Skin epidermis (tissue), 12 donors: Measurements from ENCODE around the gene DNAJC21.
"Not testable (repeated sequence)": the region's sequence is repeated elsewhere in the genome, so short reads cannot be mapped to it uniquely, and the experiment has no call there.

Source experiments
- H3K27ac ChIP-seq, 21 experiments: fragments of 200-600 bp; sonication (generic) in 11 of 21; one replicate each; pipeline ENCODE4 v1.5.0; 2020; ENCODE audit warnings: mild to moderate bottlenecking in 3 of 21, inconsistent platforms in 2 of 21, moderate library complexity in 2 of 21
- H3K4me3 ChIP-seq, 7 experiments: fragments of 200-600 bp; sonication (generic) in 2 of 7; one replicate each; pipeline ENCODE4 v1.5.0; 2020; ENCODE audit warnings: inconsistent platforms in 2 of 7, mild to moderate bottlenecking in 2 of 7, moderate library complexity in 1 of 7

Gene DNAJC21

DNA sequence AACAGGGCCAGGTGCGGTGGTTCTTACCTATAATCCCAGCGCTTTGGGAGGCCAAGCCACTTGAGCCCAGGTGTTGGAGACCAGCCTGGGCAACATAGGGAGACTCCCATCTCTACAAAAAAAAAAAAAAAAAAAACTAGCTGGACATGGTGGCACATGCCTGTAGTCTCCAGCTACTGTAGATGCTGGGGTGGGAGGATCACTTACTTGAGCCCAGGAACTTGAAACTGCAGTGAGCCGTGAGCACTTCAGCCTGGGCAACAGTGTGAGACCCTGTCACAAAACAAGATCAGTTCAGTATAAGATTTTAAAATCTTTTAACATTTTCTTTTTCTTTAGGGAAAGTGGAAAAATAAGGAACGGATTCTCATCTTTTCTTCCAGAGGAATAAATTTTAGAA, 11.3 kb upstream of the DNAJC21 start:
- Histone ChIP-seq H3K27ac (no peak overlapping the region), H3K4me3 (no peak overlapping the region)

DNA sequence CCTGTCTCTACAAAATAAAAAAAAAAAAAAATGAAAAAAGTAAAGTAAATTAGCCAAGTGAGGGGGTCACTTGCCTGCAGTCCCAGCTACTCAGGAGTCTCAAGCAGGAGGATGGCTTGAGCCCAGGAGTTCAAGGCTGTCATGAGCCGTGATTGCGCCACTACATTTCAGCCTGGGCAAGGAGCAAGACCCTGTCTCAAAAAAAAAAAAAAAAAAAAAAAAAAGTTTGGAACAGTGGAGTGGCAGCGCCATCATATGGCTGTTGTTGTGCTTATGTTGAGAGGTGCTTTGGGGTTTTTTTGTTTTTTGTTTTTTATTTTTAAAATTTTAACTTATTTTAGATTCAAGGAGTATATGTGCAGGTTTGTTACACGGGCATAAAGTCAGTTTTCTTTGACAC, 10.3 kb upstream of the DNAJC21 start:
- Histone ChIP-seq H3K27ac (no peak overlapping the region), H3K4me3 (no peak overlapping the region)

DNA sequence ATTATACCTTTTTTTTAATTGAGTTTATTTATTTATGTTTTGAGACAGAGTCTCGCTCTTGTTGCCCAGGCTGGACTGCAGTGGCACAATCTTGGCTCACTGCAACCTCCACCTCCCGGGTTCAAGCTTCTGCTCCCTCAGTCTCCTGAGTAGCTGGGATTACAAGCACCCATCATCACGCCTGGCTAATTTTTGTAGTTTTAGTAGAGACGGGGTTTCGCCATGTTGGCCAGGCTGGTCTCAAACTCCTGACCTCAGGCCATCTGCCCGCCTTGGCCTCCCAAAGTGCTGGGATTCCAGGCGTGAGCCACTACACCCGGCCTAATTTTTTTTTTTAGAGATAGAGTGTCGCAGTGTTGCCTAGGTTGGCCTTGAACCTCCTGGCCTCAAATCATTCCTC, 6.1 kb upstream of the DNAJC21 start:
- H3K4me3 ChIP-seq, H3K27ac ChIP-seq: not testable (repeated sequence)

DNA sequence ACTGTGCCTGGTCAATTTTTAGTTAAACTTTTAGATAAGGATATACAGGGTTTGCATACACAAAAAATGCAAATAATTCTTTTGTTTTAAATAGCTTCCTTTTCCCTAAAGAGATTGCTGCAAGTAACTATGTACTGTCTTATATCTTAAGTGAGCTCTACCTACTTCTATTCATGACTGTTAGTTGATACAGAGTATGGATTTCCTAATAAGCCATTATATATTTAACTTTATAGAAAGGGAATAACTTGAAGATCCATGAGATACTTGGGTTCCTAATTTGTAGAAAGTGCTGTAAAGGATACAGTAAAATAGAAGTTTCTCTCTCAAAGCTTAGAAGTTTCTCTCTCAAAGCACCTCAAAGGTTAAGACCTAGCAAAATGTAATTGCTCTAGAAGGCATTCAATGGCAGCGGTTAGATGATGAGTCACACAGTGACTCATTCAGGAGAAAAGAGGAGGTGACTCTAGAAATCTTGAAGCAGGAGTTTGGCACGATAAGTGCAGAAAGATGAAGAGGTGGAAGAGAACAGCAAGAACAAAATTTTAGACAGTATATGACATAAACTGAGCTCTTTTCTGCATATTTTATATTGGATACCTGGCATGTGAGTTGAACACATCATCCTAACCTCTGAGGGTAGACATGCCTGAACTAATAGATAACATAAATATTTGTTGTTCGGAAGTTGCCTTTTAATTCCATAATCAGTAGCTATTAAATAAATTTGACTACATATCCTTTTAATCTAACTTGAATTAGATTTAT, 5.5 kb upstream of the DNAJC21 start:
- no peak overlapping the region for H3K4me3 ChIP-seq
- H3K27ac ChIP-seq: no peak overlapping the region

DNA sequence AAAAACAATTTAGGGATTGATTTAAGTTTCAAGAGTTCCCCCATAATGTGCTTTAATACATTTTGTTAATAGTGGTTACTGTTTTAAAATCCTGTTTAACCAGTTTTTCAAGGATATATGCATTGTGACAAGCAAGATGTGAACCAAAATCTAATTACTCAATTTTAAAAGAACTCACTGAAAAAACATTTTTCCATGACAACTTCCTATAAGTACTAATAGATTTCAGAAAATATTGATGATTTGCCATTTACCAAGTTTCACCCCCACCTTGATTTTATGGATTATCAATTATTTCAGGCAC, 4.9 kb upstream of the DNAJC21 start:
- no peak overlapping the region for H3K27ac ChIP-seq

DNA sequence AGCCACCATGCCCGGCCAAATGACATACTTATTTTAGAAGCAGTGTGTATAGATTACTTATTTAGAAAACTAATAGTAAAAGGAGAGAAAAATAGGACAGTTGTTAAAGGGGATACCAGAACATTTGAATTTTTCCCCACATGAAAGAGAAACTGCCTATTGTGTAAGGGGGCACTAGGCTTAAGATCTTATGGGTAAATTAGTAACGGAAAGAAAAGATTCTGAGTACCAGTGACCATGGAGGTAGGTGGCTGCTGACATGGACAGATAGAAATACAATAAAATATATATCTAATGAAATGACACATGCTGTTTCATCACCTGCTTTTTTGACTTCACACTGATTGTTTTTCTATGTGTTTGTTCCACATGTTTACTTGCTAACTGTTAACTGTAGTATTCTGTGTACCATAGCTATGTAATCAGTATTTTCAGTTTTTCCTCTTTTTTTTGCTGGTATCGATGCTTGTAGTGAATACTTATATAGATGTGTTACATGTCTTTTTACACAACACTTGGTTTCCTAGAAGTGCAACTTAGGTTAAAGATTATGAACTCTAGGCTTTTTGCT, 3.0 kb upstream of the DNAJC21 start:
- H3K27ac ChIP-seq: no peak overlapping the region
- H3K4me3 ChIP-seq: no peak overlapping the region

More for the DNA sequence above, 4.9 kb upstream of the DNAJC21 start:
- no peak overlapping the region for H3K4me3 ChIP-seq

DNA sequence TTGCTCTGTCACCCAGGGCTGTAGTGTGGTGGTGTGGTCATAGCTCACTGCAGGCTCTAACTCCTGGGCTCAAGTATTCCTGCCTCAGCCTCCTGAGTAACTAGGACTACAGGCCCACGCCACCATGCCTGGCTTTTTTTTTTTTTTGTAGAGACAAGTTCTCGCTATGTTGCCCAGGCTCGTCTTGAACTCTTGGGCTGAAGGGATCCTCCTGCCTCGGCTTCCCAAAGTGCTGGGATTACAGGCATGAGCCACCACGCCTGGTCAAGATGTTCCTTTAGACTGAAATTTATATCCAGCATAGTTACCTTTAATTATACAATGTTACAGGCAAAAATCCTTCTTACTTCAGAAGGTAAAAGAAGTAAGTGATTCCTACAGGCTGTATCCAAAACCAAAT, 1.6 kb upstream of the DNAJC21 start:
- no peak overlapping the region for H3K4me3 ChIP-seq
- H3K27ac ChIP-seq: no peak overlapping the region

DNA sequence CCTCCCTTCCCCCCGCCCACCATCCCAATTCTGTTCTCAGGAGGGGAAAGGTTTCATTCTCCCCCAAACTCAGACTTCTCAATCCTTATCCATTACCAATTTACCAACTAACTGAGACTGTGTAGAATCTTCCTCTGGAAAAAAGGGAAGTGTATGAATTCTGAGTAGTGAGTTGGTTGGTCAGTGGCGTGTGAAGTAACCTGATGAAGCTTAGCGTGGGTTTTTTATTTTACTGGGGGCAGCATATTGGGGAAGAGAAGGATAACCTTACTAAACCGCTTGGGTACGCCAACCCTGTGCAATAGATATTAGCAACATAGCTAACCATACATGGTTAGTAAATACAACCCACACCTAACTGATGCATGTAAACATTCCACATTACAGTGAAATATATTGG, 1.1 kb upstream of the DNAJC21 start:
- no peak overlapping the region for H3K27ac ChIP-seq
- H3K4me3 ChIP-seq: no peak overlapping the region

DNA sequence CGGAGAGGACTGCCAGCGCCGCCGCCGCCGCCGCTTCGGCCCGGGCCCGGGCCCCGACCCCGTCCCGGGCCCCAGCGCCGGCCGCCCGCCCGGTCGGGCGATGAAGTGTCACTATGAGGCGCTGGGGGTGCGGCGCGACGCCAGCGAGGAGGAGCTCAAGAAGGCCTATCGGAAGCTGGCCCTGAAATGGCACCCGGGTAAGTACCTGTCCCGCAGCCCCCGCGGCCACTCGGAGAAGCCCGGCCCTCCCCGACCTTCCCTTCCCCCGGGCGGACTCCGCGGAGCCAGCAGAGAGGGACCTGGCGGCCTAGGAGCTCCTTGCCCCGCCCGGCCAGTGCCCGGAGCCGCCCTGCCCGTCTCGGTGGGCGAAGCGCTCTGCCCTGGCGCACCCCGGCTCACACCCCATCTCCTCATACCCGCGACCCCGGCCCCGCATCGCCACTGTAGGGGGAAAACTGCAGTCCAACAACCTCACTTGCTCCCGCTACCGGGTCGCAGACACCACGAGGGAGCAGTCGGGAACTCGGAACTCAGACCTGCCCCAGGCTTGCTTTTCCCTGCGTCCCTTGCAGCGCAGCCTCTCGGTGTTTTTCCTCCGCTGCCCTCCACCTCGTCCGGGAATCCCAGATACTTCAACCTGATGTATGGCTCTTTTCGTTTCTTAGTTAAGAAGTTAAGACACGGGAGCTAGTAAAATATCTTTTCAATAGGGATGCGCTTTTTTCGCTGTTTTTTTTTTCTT, 532 bp downstream of the DNAJC21 start:
- H3K4me3 ChIP-seq: peak overlapping the region; percentile 62 to 96 (median 82)

DNA sequence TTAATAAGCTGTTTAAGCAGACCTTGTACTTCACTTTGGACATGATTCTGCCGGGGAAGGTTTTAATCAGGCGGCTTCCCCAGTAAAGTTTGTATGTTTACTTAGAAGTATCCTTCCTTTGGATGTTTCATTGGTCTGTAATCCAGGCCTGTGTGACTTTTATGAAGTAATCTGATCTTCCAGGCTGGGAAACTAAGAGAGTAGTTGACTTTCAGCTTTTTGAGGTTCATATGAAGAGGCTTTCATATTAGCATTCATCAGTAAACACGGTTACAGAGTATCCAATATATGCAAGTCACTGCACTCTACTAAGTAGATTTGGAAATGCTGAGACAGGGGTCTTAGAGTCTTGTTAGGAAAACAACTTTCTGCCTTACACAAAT, 1.1 kb downstream of the DNAJC21 start:
- Histone ChIP-seq H3K4me3 (peak overlapping the region; percentile 62 to 96 (median 82)), H3K27ac (peak overlapping the region in 20 of 21 experiments; percentile 27 to 96 (median 90))

More for the DNA sequence above, 532 bp downstream of the DNAJC21 start:
- H3K27ac ChIP-seq: peak overlapping the region; percentile 27 to 96 (median 90)

DNA sequence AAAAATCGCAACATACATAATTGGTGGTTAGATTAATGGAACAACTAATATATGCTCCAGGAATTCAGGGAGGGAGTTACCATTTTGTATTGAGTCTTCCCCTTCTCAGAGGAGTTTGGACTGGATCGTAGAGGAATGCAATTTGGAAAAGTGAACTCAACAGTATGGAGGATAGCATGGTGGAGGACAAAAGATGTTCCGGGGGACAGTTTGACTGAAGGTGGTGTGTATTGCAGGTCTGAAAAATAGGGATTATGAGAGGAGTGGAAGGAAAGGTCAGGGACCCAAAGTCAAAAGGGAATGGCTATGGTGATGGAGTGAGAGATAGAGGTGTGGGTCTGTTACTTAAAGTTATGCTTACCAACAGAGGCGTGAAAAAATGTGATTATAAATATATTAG, 1.5 kb downstream of the DNAJC21 start:
- Histone ChIP-seq H3K27ac (peak overlapping the region in 5 of 21 experiments; percentile 90 to 96 (median 92)), H3K4me3 (peak overlapping the region in 5 of 7 experiments; percentile 65 to 96 (median 85))

DNA sequence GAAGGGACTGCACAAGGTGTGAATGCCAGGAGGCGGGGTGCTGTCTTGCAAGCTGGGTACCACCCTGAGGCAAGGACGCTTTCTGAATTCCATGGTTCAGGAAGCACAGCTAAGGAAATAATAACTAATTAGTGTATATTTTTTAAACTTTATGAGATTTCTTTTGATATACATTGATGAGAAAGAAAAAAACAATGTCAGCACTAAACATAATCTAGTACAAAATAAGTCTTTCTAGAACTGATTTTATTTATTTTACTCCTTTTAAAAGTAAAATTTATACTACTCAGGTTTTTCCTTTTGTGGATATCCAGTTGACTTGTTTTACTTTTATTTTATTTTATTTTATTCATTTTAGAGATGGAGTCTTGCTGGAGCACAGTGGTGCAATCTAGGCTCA, 3.6 kb downstream of the DNAJC21 start:
- Histone ChIP-seq H3K4me3 (no peak overlapping the region), H3K27ac (no peak overlapping the region)

DNA sequence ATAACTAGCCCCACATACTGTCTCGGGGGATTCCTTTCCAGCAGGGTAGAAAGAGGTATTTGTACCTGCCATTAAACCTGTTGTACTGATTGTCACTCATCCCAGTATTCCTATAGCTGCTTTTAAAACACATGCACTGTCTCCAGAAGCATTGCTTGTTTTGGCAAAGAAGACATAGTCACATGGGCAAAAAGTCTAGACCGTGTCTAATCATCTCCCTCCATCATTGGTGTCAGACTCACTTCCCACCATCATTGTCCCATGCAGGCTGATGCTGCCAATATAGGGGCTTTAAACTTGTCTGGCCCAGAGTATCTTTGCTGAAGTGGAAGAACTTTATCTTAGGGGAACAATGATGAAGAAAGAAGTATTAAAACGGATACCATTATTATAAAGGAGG, 12.6 kb downstream of the DNAJC21 start:
- H3K4me3 ChIP-seq: no peak overlapping the region
- no peak overlapping the region for H3K27ac ChIP-seq

DNA sequence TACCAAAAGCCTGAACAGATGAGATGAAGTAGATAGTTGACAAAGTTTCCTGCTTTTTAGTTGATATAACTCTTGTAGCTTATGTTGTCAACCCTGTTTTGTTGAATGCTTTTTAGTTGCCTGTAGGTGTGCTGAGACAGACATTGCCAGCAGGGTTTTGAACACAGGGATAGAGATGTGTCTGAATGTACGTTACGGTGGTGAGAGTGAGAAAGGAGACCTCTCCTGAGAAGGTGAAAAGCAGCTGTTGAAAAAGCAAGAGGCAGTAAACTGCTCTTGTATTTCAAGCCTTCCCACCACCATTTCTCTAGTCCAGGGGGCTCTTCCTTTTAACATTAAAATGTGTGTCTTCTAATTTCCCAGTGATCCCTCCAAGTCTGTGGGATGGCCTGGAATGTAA, 14.7 kb downstream of the DNAJC21 start:
- H3K27ac ChIP-seq: no peak overlapping the region
- no peak overlapping the region for H3K4me3 ChIP-seq

DNA sequence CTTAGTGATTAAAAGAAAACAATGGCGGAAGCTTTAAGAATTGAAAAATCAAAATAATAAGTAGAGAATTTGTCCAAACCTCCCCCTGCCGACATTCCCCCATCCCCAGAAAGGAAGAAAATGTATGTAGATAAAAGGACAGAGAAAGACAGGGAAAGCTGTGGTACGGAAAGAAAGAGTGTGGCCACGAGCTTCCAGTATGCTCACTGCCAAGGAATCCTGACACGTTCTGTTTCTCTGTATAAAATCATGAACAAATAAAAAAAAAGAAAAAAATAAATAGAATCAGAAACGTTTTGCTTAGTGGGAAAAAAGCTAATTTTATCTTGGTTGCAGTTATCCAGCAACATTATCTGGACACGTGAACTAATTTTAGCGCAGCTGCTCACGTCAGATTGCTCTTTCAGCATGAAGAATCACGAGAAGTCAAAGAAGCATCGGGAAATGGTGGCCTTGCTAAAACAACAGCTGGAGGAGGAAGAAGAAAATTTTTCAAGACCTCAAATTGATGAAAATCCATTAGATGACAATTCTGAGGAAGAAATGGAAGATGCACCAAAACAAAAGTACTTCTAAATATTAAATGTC, 15.2 kb downstream of the DNAJC21 start:
- Histone ChIP-seq H3K27ac (no peak overlapping the region), H3K4me3 (no peak overlapping the region)

DNA sequence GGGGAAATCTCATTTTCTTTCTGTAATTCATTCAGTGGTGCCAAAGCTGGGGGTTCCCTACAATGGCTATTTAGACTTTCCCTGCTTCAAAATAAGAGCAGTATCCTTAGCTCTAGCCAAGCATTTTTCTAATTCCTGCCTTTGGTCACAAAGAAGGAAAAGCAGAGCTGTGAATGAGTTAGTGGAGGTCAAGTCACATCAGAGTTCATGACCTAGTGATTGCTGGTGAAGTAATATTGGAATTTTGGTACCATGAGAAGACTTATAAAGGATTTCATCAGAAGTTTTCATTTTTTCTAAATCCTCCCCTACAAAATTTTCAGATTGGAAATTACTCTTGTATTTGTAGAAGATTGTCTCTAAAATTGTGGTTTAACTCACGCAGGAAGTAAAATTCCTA, 28.0 kb downstream of the DNAJC21 start:
- H3K27ac ChIP-seq: no peak overlapping the region
- H3K4me3 ChIP-seq: no peak overlapping the region

DNA sequence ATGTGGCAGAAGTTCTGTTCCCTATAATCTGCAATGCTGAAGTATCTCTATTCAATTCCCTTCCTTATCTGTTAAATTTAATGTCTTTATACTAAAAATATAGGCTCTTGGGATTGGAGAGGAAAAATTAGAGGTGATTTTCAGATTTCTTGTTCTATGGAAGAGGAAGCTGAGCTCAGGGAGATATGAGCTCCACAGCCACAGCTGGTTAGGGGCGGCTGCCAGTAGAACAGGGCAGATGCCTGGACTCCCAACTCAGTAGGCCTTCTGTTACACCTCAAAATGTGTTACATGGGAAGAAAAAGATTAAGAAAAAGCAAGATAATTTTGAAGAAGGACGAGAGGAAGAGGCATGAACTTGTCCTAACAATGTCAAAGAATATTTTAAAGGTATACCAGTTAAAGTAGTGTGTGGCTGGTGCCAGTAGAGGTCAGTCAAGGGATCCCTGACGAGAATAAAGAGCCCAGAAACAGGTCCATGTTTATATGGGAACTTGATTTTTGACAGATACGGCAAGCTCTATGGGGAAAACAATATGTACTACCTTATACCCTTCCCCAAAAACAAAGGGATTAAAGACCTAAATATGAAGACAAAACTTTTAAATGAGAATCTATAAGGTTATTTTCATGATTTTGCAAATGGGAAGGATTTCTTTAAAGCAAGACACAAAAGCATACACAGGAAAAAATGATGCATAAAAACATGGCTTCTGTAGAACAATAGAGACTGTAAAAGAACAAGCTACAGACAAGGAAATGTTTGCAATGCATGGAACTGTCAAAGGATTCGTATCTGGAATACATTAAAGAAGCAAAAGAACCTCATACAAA, 28.7 kb downstream of the DNAJC21 start:
- H3K4me3 ChIP-seq: no peak overlapping the region
- H3K27ac ChIP-seq: no peak overlapping the region

DNA sequence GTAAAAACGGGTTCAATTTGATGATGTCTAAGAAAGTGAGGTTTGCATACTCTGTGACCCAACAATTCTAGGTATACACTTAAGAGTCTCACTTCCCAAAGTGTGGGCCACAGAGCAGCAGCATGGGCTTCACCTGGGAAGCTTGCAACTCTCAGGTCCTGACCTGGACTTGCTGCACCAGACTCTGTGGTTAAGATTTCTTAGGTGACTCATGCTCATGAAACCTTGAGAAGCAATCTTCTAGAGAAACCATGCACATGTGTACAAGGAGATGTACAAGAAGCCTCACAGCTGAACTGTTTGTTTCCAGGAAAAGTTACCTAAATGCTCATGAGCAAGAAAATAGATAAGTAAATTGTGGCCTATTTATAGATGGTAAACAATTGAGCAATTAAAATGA, 30.0 kb downstream of the DNAJC21 start:
- Histone ChIP-seq H3K4me3 (no peak overlapping the region), H3K27ac (no peak overlapping the region)

DNA sequence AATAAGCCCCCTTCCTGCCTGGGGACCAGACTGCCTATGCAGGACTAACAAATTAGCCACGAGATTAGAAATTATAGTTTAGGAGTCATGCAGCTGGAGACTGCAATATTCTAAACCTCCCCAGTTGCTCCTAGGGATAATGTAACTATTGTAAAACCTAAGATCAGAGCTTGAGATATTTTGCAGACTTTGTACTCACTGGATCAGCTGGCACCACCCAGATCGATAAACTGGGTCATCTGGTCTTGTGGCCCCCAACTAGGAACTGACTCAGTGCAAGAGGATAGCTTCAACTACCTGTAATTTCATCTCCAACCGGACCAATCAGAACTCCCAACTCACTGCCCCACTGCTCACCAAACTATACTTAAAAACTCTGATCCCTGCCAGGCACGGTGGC, 38.2 kb downstream of the DNAJC21 start:
- no peak overlapping the region for H3K27ac ChIP-seq
- H3K4me3 ChIP-seq: no peak overlapping the region

DNA sequence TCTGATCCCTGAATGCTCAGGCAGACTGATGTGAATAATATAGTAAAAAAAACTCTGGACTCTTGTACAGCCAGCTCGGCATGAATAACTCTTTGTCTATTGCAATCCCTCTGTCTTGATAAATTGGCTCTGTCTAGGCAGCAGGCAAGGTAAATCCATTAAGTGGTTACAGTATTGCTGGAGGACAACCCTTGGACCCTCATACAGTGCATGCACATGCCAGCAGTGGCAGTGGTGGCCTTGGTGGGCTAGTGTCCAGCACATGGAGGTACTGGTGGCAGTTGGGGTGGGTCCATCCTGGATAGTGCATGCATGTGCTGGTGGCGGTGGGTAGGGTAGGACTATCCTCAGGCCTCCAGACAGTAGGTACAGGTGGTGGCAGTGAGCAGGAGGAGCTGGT, 38.9 kb downstream of the DNAJC21 start:
- Histone ChIP-seq H3K4me3 (no peak overlapping the region), H3K27ac (no peak overlapping the region)
